ENCODE measurements around the gene SFXN5.

Gene SFXN5

GRCh38 chr2:73007991-73008765, 63.3 kb downstream of the SFXN5 start:
- DNase-seq: no peak
- Histone ChIP-seq H4K8ac (ENCODE audit: low read depth, low read length) (no peak overlapping the region), H3K4me2 (ENCODE audit: low read length) (no peak overlapping the region), H3K23ac (ENCODE audit: low read length) (no peak overlapping the region), H2BK15ac (replicated peaks; ENCODE audit: low read depth) (no peak overlapping the region), H3K27ac (ENCODE audit: low read depth, low read length) (no peak overlapping the region), H3K18ac (ENCODE audit: low read length) (no peak overlapping the region), H3K36me3 (ENCODE audit: control insufficient read depth, insufficient read depth, low read length) (no peaks in the 10 kb centered on the region), H2BK5ac (ENCODE audit: low read length) (no peak overlapping the region), H3K56ac (ENCODE audit: low read length) (no peak overlapping the region), H3K4me1 (ENCODE audit: control insufficient read depth, low read depth, low read length) (no peaks in the 10 kb centered on the region), H3K9ac (ENCODE audit: low read length) (no peak overlapping the region), H4K5ac (ENCODE audit: low read length) (no peak overlapping the region), H2AK5ac (ENCODE audit: low read length) (no peak overlapping the region), H3K4me3 (ENCODE audit: low read length) (no peak overlapping the region), H3K4ac (ENCODE audit: low read depth, low read length) (no peak overlapping the region), H3K27me3 (ENCODE audit: insufficient read depth, low read length, poor library complexity) (no peaks in the 10 kb centered on the region), H3K79me1 (ENCODE audit: low read length) (no peaks in the 10 kb centered on the region), H2BK120ac (ENCODE audit: low read depth, low read length) (no peak overlapping the region), H3K79me2 (ENCODE audit: control insufficient read depth, insufficient read depth, low read length) (no peaks in the 10 kb centered on the region)
- no CpG with 5 or more reads among the region's 21 CpGs for WGBS (ENCODE audit: extremely low coverage, insufficient coverage, low lambda C conversion rate)

GRCh38 chr2:73006969-73007710, 64.4 kb downstream of the SFXN5 start:
- H2BK5ac ChIP-seq (ENCODE audit: low read length): no peak overlapping the region
- no peak overlapping the region for H3K4me3 ChIP-seq (ENCODE audit: low read length)
- H4K5ac ChIP-seq (ENCODE audit: low read length): no peak overlapping the region
- H3K56ac ChIP-seq (ENCODE audit: low read length): no peak overlapping the region
- no peak overlapping the region for H3K23ac ChIP-seq (ENCODE audit: low read length)
- H3K36me3 ChIP-seq (ENCODE audit: control insufficient read depth, insufficient read depth, low read length): no peaks in the 10 kb centered on the region
- H4K8ac ChIP-seq (ENCODE audit: low read depth, low read length): no peak overlapping the region
- no peak for DNase-seq
- H3K4me2 ChIP-seq (ENCODE audit: low read length): no peak overlapping the region
- no peaks in the 10 kb centered on the region for H3K79me1 ChIP-seq (ENCODE audit: low read length)
- H3K4me1 ChIP-seq (ENCODE audit: control insufficient read depth, low read depth, low read length): no peaks in the 10 kb centered on the region
- no peak overlapping the region for H2BK120ac ChIP-seq (ENCODE audit: low read depth, low read length)
- H3K27me3 ChIP-seq (ENCODE audit: insufficient read depth, low read length, poor library complexity): no peaks in the 10 kb centered on the region
- H3K27ac ChIP-seq (ENCODE audit: low read depth, low read length): no peak overlapping the region
- no peak overlapping the region for H2AK5ac ChIP-seq (ENCODE audit: low read length)
- no peak overlapping the region for H3K9ac ChIP-seq (ENCODE audit: low read length)
- H3K4ac ChIP-seq (ENCODE audit: low read depth, low read length): no peak overlapping the region
- H2BK15ac ChIP-seq (replicated peaks; ENCODE audit: low read depth): no peak overlapping the region
- no CpG with 5 or more reads among the region's 14 CpGs for WGBS (ENCODE audit: extremely low coverage, insufficient coverage, low lambda C conversion rate)
- H3K18ac ChIP-seq (ENCODE audit: low read length): no peak overlapping the region
- no peaks in the 10 kb centered on the region for H3K79me2 ChIP-seq (ENCODE audit: control insufficient read depth, insufficient read depth, low read length)

DNA sequence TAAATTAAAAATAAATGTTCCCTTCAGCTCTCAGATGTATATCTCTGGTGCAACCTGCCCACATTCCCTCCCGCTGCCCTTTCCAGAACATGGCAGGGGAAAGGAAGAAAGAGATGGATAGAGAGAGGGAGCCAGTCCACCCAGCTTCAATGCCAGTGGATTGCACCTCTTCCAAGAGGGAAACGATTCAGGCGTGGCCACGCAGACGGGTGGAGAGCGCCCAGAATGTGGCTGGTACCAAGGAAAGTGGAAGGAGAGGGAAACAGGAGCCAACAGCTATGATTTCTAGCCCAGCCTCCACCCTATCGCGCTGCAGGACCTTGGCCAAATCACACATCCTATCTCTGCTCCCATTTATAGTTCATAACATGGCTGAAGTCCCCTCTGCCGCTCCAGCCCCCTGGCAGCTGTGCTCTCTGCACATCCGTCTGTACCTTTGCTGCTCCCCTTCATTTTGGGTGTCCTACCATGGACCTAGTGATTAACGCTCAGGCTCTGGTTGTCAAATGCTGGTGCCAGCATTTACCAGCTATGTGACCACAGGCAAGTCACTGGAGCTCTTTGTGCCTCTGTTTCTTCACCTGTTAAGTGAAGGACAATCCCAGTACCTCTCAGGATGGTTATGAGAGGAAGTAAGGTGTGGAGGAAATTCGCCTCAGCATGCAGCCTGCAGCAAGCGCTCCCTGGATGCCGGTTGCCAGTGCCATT, 66.5 kb downstream of the SFXN5 start:
- Histone ChIP-seq H3K18ac (ENCODE audit: low read length) (no peak overlapping the region), H2BK120ac (ENCODE audit: low read depth, low read length) (no peak overlapping the region), H2BK5ac (ENCODE audit: low read length) (no peak overlapping the region), H2BK15ac (replicated peaks; ENCODE audit: low read depth) (no peak overlapping the region), H3K4ac (ENCODE audit: low read depth, low read length) (no peak overlapping the region), H4K8ac (ENCODE audit: low read depth, low read length) (no peak overlapping the region), H3K4me3 (ENCODE audit: low read length) (no peak overlapping the region), H3K9ac (ENCODE audit: low read length) (no peak overlapping the region), H3K27me3 (ENCODE audit: insufficient read depth, low read length, poor library complexity) (no peaks in the 10 kb centered on the region), H4K5ac (ENCODE audit: low read length) (no peak overlapping the region), H3K79me1 (ENCODE audit: low read length) (no peaks in the 10 kb centered on the region), H3K27ac (ENCODE audit: low read depth, low read length) (no peak overlapping the region), H3K56ac (ENCODE audit: low read length) (no peak overlapping the region), H3K4me1 (ENCODE audit: control insufficient read depth, low read depth, low read length) (no peaks in the 10 kb centered on the region), H3K36me3 (ENCODE audit: control insufficient read depth, insufficient read depth, low read length) (no peaks in the 10 kb centered on the region), H3K4me2 (ENCODE audit: low read length) (no peak overlapping the region), H2AK5ac (ENCODE audit: low read length) (no peak overlapping the region), H3K79me2 (ENCODE audit: control insufficient read depth, insufficient read depth, low read length) (no peaks in the 10 kb centered on the region), H3K23ac (ENCODE audit: low read length) (no peak overlapping the region)
- DNase-seq: no peak
- WGBS (ENCODE audit: extremely low coverage, insufficient coverage, low lambda C conversion rate): no CpG with 5 or more reads among the region's 14 CpGs

DNA sequence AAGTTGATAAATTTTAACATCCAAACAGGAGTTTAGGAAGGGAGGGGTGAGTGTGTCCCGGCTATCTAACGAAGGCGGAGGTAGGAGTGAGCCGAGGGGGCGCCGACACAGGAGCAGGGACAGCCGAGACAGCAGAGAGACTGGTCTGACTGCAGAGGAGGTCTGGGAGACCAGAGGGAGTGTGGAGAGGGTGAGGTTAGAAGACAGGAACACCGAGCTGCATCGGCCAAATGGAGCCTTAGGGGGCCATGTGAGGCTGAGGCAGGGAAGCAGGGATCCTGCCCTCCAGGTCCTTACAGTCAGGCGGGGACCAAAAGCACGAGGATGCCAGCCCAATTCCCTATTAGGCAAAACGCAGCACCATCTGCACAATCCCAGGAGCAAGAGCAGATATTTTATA, 67.0 kb downstream of the SFXN5 start:
- H3K9ac ChIP-seq (ENCODE audit: low read length): no peak overlapping the region
- DNase-seq: no peak
- no peak overlapping the region for H2BK5ac ChIP-seq (ENCODE audit: low read length)
- H3K18ac ChIP-seq (ENCODE audit: low read length): no peak overlapping the region
- no peaks in the 10 kb centered on the region for H3K36me3 ChIP-seq (ENCODE audit: control insufficient read depth, insufficient read depth, low read length)
- no peak overlapping the region for H3K4ac ChIP-seq (ENCODE audit: low read depth, low read length)
- H2AK5ac ChIP-seq (ENCODE audit: low read length): no peak overlapping the region
- H4K5ac ChIP-seq (ENCODE audit: low read length): no peak overlapping the region
- H3K4me2 ChIP-seq (ENCODE audit: low read length): no peak overlapping the region
- no peak overlapping the region for H2BK15ac ChIP-seq (replicated peaks; ENCODE audit: low read depth)
- H2BK120ac ChIP-seq (ENCODE audit: low read depth, low read length): no peak overlapping the region
- no CpG with 5 or more reads among the region's 12 CpGs for WGBS (ENCODE audit: extremely low coverage, insufficient coverage, low lambda C conversion rate)
- H3K56ac ChIP-seq (ENCODE audit: low read length): no peak overlapping the region
- no peaks in the 10 kb centered on the region for H3K79me2 ChIP-seq (ENCODE audit: control insufficient read depth, insufficient read depth, low read length)
- no peak overlapping the region for H3K4me3 ChIP-seq (ENCODE audit: low read length)
- H4K8ac ChIP-seq (ENCODE audit: low read depth, low read length): no peak overlapping the region
- no peak overlapping the region for H3K27ac ChIP-seq (ENCODE audit: low read depth, low read length)
- no peaks in the 10 kb centered on the region for H3K27me3 ChIP-seq (ENCODE audit: insufficient read depth, low read length, poor library complexity)
- H3K79me1 ChIP-seq (ENCODE audit: low read length): no peaks in the 10 kb centered on the region
- H3K23ac ChIP-seq (ENCODE audit: low read length): no peak overlapping the region
- no peaks in the 10 kb centered on the region for H3K4me1 ChIP-seq (ENCODE audit: control insufficient read depth, low read depth, low read length)

- Histone ChIP-seq H3K27ac (ENCODE audit: low read depth, low read length) (no peak overlapping the region), H4K8ac (ENCODE audit: low read depth, low read length) (no peak overlapping the region), H3K18ac (ENCODE audit: low read length) (no peak overlapping the region), H3K4ac (ENCODE audit: low read depth, low read length) (no peak overlapping the region), H3K9ac (ENCODE audit: low read length) (no peak overlapping the region), H3K36me3 (ENCODE audit: control insufficient read depth, insufficient read depth, low read length) (no peaks in the 10 kb centered on the region), H2BK5ac (ENCODE audit: low read length) (no peak overlapping the region), H3K4me1 (ENCODE audit: control insufficient read depth, low read depth, low read length) (no peaks in the 10 kb centered on the region), H2BK15ac (replicated peaks; ENCODE audit: low read depth) (no peak overlapping the region), H3K79me1 (ENCODE audit: low read length) (no peaks in the 10 kb centered on the region), H4K5ac (ENCODE audit: low read length) (no peak overlapping the region), H2BK120ac (ENCODE audit: low read depth, low read length) (no peak overlapping the region), H2AK5ac (ENCODE audit: low read length) (no peak overlapping the region), H3K23ac (ENCODE audit: low read length) (no peak overlapping the region), H3K56ac (ENCODE audit: low read length) (no peak overlapping the region), H3K4me2 (ENCODE audit: low read length) (no peak overlapping the region), H3K4me3 (ENCODE audit: low read length) (no peak overlapping the region), H3K27me3 (ENCODE audit: insufficient read depth, low read length, poor library complexity) (no peaks in the 10 kb centered on the region), H3K79me2 (ENCODE audit: control insufficient read depth, insufficient read depth, low read length) (no peaks in the 10 kb centered on the region)
- WGBS (ENCODE audit: extremely low coverage, insufficient coverage, low lambda C conversion rate): no CpG with 5 or more reads among the region's 8 CpGs
- DNase-seq: no peak
These were observed 68.5 kb downstream of the SFXN5 start for GRCh38 chr2:73003027-73003426.

Measured in mesendoderm (in vitro differentiated cells).